Mucosa of rectum (tissue), 2 donors: ENCODE data around the gene TAL2.
A peak's percentile ranks its signal among the peaks of the same experiment; 100 is the strongest.

Experiments
- H3K27ac ChIP-seq, 2 donors: one replicate each; pipeline ENCODE4 v1.7.0; 2013; ENCODE audit warnings: inconsistent platforms in 2 of 2, low read depth in 2 of 2, low read length in 2 of 2
- H3K27me3 ChIP-seq, 2 donors: one replicate each; pipeline ENCODE4 v1.7.0; 2013; ENCODE audit warnings: low read length in 2 of 2; ENCODE audit not compliant: control insufficient read depth in 2 of 2, insufficient read depth in 2 of 2
- H3K36me3 ChIP-seq, 2 donors: one replicate each; pipeline ENCODE4 v1.7.0; 2013; ENCODE audit warnings: low read length in 2 of 2; ENCODE audit not compliant: control insufficient read depth in 2 of 2, insufficient read depth in 2 of 2
- H3K4me1 ChIP-seq, 2 donors: one replicate each; pipeline ENCODE4 v1.7.0; 2013; ENCODE audit warnings: low read length in 2 of 2, mild to moderate bottlenecking in 1 of 2; ENCODE audit not compliant: control insufficient read depth in 2 of 2, insufficient read depth in 2 of 2
- H3K4me3 ChIP-seq, 2 donors: one replicate each; pipeline ENCODE4 v1.7.0; 2013; ENCODE audit warnings: low read length in 2 of 2
- H3K9ac ChIP-seq, 2 donors: one replicate each; pipeline ENCODE4 v1.7.0; 2013; ENCODE audit warnings: low read length in 2 of 2, low read depth in 1 of 2, mild to moderate bottlenecking in 1 of 2
- H3K9me3 ChIP-seq, 2 donors: one replicate each; pipeline ENCODE4 v1.7.0; 2013; ENCODE audit warnings: low read length in 2 of 2; ENCODE audit not compliant: control insufficient read depth in 2 of 2
- donor health status: healthy.
- donor health status: Normal muscosa, but diverticular disease.

TAL2 gene

GRCh38 chr9:105693435-105694189, 31.4 kb downstream of the TAL2 start:
- peak overlapping the region; percentile 86 to 90 for H3K4me3 ChIP-seq
- peaks cover 0 to 9% of the 10 kb centered on the region in 2 donors for H3K27me3 ChIP-seq
- H3K9me3 ChIP-seq, result no peaks in the 10 kb centered on the region
- peaks cover 6 to 10% of the 10 kb centered on the region in 2 donors for H3K4me1 ChIP-seq
- H3K36me3 ChIP-seq, result no peaks in the 10 kb centered on the region
- H3K27ac ChIP-seq, result no peak overlapping the region
- peak overlapping the region; percentile 42 to 87 for H3K9ac ChIP-seq

GRCh38 chr9:105694190-105694847, 32.1 kb downstream of the TAL2 start, which contains the start of gene TMEM38B:
Gene TMEM38B (plus strand): TSS chr9:105694541. CDS start chr9:105694661, 120 bp downstream.
- Histone ChIP-seq H3K4me3 (peak within 1 kb of the TSS; percentile 86 to 90), H3K36me3 (no peaks in the 10 kb centered on the region), H3K9me3 (no peaks in the 10 kb centered on the region), H3K27me3 (peaks cover 0 to 9% of the 10 kb centered on the region in 2 donors), H3K4me1 (peaks cover 6 to 10% of the 10 kb centered on the region in 2 donors), H3K27ac (peak within 1 kb of the TSS; percentile 58 to 68), H3K9ac (peak within 1 kb of the TSS; percentile 58 to 87)

- Histone ChIP-seq H3K9ac (peak overlapping the region; percentile 58 to 87), H3K27ac (peak overlapping the region; percentile 58 to 68), H3K9me3 (no peaks in the 10 kb centered on the region), H3K27me3 (peaks cover 0 to 9% of the 10 kb centered on the region in 2 donors), H3K4me3 (peak overlapping the region; percentile 86 to 90), H3K36me3 (no peaks in the 10 kb centered on the region), H3K4me1 (peaks cover 7 to 12% of the 10 kb centered on the region in 2 donors)
Observed at GRCh38 chr9:105694848-105695581, 32.8 kb downstream of the TAL2 start.

- peaks cover 0 to 9% of the 10 kb centered on the region in 2 donors for H3K27me3 ChIP-seq
- H3K27ac ChIP-seq, result no peak overlapping the region
- no peaks in the 10 kb centered on the region for H3K36me3 ChIP-seq
- H3K4me3 ChIP-seq, result no peak overlapping the region
- no peak overlapping the region for H3K9ac ChIP-seq
- no peaks in the 10 kb centered on the region for H3K9me3 ChIP-seq
- peaks cover 13 to 14% of the 10 kb centered on the region in 2 donors for H3K4me1 ChIP-seq
Observed at GRCh38 chr9:105696219-105696793, 34.0 kb downstream of the TAL2 start.

- Histone ChIP-seq H3K27ac (no peak overlapping the region), H3K27me3 (peaks cover 0 to 6% of the 10 kb centered on the region in 2 donors), H3K9ac (no peak overlapping the region), H3K36me3 (no peaks in the 10 kb centered on the region), H3K9me3 (no peaks in the 10 kb centered on the region), H3K4me3 (no peak overlapping the region), H3K4me1 (peaks cover 13 to 14% of the 10 kb centered on the region in 2 donors)
Observed at GRCh38 chr9:105697871-105698270, 35.6 kb downstream of the TAL2 start.

GRCh38 chr9:105698348-105698870, 36.2 kb downstream of the TAL2 start:
- Histone ChIP-seq H3K4me1 (peaks cover 10 to 11% of the 10 kb centered on the region in 2 donors), H3K27ac (no peak overlapping the region), H3K36me3 (no peaks in the 10 kb centered on the region), H3K4me3 (no peak overlapping the region), H3K9ac (no peak overlapping the region), H3K9me3 (no peaks in the 10 kb centered on the region), H3K27me3 (peaks cover 0 to 2% of the 10 kb centered on the region in 2 donors)

- H3K4me3 ChIP-seq, result peak overlapping the region in 1 of 2 donors; percentile 0
- H3K4me1 ChIP-seq, result peaks cover 4 to 7% of the 10 kb centered on the region in 2 donors
- peak overlapping the region in 1 of 2 donors; percentile 8 for H3K27ac ChIP-seq
Observed at GRCh38 chr9:105700668-105701067, 38.4 kb downstream of the TAL2 start.

GRCh38 chr9:105701145-105701544, 38.9 kb downstream of the TAL2 start:
- Histone ChIP-seq H3K27me3 (no peaks in the 10 kb centered on the region), H3K4me3 (no peak overlapping the region), H3K9ac (no peak overlapping the region), H3K9me3 (no peaks in the 10 kb centered on the region), H3K36me3 (peaks cover 0 to 2% of the 10 kb centered on the region in 2 donors), H3K27ac (peak overlapping the region in 1 of 2 donors; percentile 8), H3K4me1 (peaks cover 4 to 7% of the 10 kb centered on the region in 2 donors)

More at GRCh38 chr9:105700668-105701067, 38.4 kb downstream of the TAL2 start:
- no peaks in the 10 kb centered on the region for H3K9me3 ChIP-seq
- peaks cover 0 to 2% of the 10 kb centered on the region in 2 donors for H3K36me3 ChIP-seq
- H3K9ac ChIP-seq, result no peak overlapping the region
- H3K27me3 ChIP-seq, result no peaks in the 10 kb centered on the region

- H3K9me3 ChIP-seq, result no peaks in the 10 kb centered on the region
- H3K27me3 ChIP-seq, result no peaks in the 10 kb centered on the region
- no peak overlapping the region for H3K9ac ChIP-seq
- peaks cover 0 to 2% of the 10 kb centered on the region in 2 donors for H3K36me3 ChIP-seq
- no peak overlapping the region for H3K4me3 ChIP-seq
- peaks cover 4 to 7% of the 10 kb centered on the region in 2 donors for H3K4me1 ChIP-seq
- no peak overlapping the region for H3K27ac ChIP-seq
Observed at GRCh38 chr9:105702207-105702606, 40.0 kb downstream of the TAL2 start.
